ENCODE measurements around the gene PHLDB2.

DNA sequence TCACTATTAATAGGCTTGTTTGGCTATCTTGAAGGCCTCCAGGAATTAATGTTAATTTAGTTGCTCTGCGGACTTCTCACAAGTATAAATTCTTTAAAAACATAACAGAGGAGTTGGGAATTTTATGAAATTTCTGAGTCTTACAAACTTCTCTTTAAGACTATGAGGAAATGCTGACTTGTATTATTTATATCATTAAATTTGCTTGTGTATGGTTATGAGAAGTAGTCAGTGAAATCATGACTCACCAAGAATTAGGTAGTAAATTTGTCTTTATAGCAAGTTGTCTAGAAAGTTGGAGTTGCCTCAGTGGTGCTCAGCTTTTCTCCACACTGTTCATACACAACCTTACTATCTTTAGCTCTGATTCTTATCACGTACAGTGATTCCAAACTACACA, 26.5 kb downstream of the PHLDB2 start:
- TF ChIP-seq PAX5 (IDR thresholded peaks at IDR 0.05; ENCODE audit: insufficient read depth, low read length, severe bottlenecking) (no peak), TAF1 (IDR thresholded peaks at IDR 0.05; ENCODE audit: low read depth, low read length) (no peak), POLR2A (IDR thresholded peaks at IDR 0.05; ENCODE audit: low read depth, low read length) (no peak), SPI1 (IDR thresholded peaks at IDR 0.05; ENCODE audit: low read depth, low read length) (no peak), POLR2AphosphoS5 (IDR thresholded peaks at IDR 0.05; ENCODE audit: low read depth, low read length) (no peak), POU2F2 (IDR thresholded peaks at IDR 0.05; ENCODE audit: low read depth, low read length) (no peak)

Data from GM12891 (cell line).